ENCODE results near the gene CKM.

Gene CKM

GRCh38 chr19:45322744-45323281 is at the start of gene CKM:
CKM (minus strand) TSS chr19:45322875; CDS start chr19:45319713, 3,162 bp downstream.
- no peak for DNase-seq

- DNase-seq = peak; percentile 99
Observed at GRCh38 chr19:45370410-45371204, 47.9 kb upstream of the CKM start, which contains the start of gene ERCC2. ERCC2 (minus strand) TSS chr19:45370573; CDS start chr19:45370540, 33 bp downstream.

GRCh38 chr19:45368737-45369340 is 46.2 kb upstream of the CKM start:
- no peak for DNase-seq

GRCh38 chr19:45368127-45368526 is 45.5 kb upstream of the CKM start:
- no peak for DNase-seq

DNA sequence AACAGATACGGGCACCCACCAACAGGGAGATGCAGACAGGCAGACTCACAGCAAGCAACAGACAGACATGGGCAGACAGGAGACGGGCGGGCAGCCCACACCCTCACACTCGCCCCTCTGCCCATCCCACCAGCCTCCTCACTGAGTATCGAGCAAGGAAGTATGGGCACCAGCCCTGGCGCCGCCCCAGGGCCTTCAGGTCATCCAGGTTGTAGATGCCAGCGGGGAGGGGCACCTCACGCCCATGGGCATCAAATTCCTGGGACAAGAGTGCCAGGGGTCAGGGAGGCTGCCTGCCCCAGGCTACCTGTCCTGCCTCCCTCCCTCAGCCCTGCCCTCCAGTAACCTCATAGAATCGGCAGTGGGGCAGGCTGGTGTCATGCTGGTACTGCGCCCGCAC is 42.0 kb upstream of the CKM start:
- no peak for DNase-seq

GRCh38 chr19:45363861-45364459 is 41.3 kb upstream of the CKM start:
- DNase-seq = no peak

DNA sequence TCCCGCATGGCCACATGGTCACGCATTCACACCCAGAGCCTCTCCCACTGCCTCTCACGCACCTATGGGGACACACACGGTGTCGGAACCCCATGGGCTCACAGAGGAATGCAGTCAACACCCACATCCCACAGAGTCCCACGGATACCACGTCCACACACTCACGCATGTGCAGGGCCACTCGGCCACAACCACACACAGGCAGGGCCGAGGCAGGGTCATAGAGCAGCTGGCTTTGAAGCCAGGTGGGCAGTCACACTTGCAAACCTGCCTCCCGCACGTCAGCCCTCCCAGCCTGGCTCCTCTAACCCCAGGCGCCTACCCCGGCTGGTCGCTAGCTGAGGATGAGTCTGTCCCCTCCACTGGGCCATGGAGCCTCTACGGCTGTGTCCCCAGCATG is 39.6 kb upstream of the CKM start:
- no peak for DNase-seq

GRCh38 chr19:45361608-45362007 is 38.9 kb upstream of the CKM start:
- DNase-seq = no peak

- no peak for DNase-seq
Observed at GRCh38 chr19:45358213-45358792, 35.6 kb upstream of the CKM start.

GRCh38 chr19:45357445-45357783 is 34.7 kb upstream of the CKM start:
- no peak for DNase-seq

GRCh38 chr19:45356760-45357444 is 34.2 kb upstream of the CKM start:
- no peak for DNase-seq

DNA sequence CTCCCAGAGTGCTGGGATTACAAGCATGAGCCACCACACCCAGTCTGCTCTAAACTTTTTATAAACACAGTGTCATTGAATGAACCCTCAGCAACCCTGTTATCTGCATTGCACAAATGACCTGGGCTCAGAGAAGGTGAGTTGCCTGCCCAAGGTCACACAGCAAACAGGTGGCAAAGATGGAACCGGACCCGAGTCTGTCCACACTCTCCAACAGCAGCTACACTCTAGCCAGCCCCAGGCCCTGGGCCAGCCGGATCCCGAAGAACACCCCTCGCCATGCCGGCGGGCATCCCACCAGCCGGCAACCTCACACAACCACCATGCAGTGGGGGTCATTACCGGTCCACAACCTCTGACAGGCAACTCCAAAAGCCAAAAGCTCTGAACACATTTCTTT is 33.2 kb upstream of the CKM start:
- no peak for DNase-seq

DNA sequence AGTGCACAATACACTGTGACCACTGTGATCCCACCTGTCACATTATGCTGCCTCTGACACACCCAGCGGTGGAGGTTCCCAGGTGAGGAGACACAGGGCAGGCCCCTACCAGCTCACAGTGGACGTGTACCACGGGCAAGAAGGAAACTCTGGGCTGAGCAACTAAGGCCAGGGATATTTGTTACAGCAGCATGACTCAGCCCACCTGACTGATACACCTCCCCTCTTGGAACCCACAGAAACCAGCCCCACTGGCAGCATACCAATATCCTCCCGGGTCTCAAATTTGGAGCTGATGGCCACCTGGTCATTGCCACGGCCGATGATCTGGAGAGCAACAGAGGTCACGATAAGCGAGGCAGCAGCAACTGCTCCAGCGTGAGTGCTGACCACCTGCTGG is 32.7 kb upstream of the CKM start:
- DNase-seq = no peak

DNA sequence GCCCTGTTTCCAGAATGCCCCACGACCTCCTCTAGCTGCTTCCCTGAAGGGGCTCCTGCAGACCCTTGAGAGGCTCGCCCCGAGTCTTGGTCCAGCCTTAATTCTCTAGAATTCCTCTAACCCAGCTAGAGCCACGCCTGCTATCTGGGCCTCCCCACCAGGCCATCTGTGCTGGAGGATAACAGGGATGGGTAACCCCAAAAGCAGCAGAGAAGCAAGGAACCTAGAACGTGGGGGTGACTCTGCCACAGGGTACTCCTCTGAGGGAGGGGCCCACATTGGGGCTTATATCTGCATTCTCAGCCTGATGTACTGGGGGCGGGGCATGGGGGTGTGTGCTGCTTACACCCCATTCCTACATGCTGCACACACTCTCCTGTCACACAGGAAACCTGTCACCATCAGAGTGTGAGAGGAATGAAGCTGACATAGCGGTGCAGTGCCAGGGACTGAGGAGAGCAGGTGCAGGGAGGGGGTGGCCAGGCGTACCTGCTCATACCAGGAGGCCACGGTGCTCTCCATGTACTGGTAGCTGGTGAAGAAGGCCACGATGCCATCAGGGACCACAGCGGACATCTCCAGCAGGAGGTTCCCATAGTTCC is 31.7 kb upstream of the CKM start:
- no peak for DNase-seq

DNA sequence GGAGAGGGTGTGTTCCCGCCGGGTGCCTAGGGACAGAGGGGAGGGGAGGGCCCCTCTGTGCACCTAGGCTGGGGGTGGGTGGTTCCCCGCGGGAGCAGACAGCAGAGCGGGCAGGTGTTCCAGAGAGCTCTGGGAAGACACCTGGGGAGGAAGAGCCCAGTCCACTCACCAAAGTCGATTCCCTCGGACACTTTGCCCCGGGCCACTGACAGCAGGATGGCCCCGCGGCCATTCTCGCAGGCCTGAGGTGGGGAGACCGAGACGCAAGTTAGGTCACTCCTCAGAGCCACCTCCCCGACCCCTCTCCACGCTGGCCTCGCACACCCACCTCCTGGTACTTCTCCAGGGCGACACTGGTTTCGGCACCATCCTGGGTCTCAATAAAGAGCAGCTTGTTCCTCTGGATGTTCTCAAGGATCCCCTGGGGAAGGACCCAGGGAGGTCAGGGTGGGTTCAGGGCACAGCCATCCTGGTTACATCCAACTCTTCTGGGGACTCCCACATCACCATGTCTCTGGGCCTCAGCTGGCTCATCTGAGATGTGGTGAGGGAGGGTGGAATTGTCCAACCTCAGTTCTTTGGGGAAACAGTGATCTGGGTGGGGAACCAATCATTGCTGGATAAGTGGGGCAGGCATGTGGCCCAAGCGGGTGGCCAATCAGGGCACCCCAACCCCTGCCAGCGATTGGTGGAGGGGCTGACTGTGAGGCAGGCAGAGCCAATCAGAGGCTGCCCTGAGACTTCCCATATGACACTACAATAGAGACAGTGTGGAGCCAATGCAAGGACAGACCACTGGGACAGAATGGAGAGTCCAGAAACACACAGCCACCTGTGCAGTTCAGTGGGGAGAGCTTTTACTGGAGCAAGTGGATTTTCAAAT is 30.5 kb upstream of the CKM start:
- no peak for DNase-seq

GRCh38 chr19:45352471-45352870 is 29.8 kb upstream of the CKM start:
- DNase-seq = no peak

GRCh38 chr19:45352062-45352461 is 29.4 kb upstream of the CKM start:
- DNase-seq = no peak

GRCh38 chr19:45351401-45351952 is 28.8 kb upstream of the CKM start:
- DNase-seq = no peak

DNA sequence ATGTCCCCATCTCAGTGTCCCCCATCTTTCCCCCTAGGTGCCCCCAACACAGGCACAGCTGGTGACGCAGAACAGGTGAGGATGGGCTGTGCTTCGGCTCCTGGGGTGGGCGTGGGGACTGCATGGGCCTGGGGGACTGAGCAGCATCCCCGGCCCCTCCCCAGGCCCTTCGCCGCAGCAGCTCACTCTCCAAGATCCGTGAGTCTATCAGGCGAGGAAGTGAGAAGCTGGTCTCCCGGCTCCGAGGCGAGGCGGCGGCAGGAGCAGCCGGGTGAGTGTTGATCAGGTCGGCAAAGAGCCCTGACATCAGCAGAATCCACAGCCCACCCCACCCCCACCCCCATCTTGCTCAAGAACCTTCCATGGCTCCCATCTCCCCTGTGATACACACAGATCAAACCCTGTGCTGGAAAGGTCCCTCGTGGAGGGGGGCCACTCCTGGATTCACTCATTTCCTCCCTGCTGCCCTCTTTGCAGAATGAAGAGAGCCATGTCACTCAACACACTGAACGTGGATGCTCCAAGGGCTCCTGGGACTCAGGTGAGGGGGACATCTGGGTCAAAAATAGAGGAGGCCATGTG is 27.9 kb upstream of the CKM start:
- no peak for DNase-seq

- DNase-seq = no peak
Observed at GRCh38 chr19:45349430-45349941, 26.8 kb upstream of the CKM start.

- DNase-seq = no peak
Observed at GRCh38 chr19:45349126-45349415, 26.4 kb upstream of the CKM start.
